ENCODE data around the gene WAC.

GRCh38 chr10:28495084-28495483, 37.8 kb upstream of the WAC start:
- TF ChIP-seq POLR2B (IDR thresholded peaks at IDR 0.05; ENCODE audit: low read depth, partially characterized antibody): no peak
- TF ChIP-seq MITF (IDR thresholded peaks at IDR 0.05): no peak
- TF ChIP-seq MAX (CRISPR knock-in tag; IDR thresholded peaks at IDR 0.05): no peak

All from K562 (cell line).